Stimulated activated CD4-positive, alpha-beta T cell treated with anti-CD3 and anti-CD28 coated beads, TNF-alpha, amount 100 ng/mL, for 4 hours (primary cell): ENCODE measurements around the gene NUDT9.
"Not testable (repeated sequence)": the region's sequence is repeated elsewhere in the genome, so short reads cannot be mapped to it uniquely, and the experiment has no call there.

Experiments used
- DNase-seq, 3 experiments: peaks; one replicate each; pipeline ENCODE4 v3.0.0-alpha.2; 2020; ENCODE audit warnings: low read depth in 3 of 3

Gene NUDT9

DNA sequence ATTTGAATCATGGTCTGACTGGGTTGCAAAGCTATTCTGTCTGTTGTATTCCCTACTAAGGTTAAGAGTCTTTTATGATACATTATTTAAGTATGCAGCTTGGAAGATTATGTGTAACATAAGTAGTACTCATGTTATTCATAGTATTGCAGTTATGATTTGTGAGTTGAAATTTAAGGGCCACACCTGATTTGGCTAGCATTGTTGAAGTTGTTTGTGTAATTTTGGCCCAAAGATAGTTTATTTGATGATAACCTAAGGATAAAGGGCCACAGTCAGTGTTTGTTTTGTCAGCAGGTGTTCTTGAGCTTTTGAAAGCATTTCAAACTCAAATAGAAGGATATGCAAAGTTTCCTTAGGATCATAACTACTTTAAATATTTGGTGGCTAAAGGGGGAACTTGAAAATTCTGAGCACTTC is 38.9 kb downstream of the NUDT9 start:
- DNase-seq: no peak

DNA sequence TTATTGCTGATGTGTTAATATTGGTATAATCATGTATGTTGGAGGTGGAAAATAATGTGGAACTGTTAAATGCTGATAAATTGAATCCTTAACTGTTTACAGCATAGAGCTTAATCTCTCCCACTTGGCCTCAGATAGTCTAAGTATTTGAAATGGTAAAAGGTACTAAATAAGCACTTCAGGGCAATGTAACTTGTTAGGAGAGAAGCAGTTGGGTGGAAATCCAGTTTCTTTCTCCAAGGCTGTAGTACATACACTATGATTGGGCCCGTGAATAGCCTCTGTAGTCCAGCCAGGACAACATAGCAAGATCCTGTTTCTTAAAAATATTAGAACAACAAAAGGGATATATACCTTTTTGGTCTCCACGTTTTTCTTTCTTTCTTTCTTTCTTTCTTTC is 39.7 kb downstream of the NUDT9 start:
- DNase-seq: no peak

DNA sequence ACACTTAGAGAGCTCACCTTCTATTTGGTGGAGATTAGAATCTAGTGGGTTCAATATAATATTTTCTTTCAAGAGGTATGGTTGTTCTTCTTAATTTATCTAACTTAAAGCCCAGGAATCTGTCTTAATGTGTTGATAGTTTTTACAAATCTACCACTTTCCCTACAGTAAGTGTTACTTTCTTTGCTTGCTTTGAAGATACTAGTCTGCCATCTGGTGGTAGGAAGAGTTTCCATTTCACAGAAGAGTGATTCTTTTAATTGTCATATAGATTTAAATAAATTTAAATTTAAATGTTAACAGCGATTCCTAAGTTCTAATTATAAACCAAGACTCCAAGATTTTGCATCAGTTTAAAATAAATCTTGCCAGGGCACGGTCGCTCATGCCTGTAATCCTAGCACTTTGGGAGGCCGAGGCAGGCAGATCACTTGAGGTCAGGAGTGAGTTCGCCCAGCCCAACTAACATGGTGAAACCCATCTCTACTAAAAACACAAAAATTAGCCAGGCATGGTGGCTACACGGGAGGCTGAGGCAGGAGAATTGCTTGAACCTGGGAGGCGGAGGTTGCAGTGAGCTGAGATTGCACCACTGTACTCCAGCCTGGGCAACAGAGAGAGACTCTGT is 43.5 kb downstream of the NUDT9 start:
- no peak for DNase-seq

DNA sequence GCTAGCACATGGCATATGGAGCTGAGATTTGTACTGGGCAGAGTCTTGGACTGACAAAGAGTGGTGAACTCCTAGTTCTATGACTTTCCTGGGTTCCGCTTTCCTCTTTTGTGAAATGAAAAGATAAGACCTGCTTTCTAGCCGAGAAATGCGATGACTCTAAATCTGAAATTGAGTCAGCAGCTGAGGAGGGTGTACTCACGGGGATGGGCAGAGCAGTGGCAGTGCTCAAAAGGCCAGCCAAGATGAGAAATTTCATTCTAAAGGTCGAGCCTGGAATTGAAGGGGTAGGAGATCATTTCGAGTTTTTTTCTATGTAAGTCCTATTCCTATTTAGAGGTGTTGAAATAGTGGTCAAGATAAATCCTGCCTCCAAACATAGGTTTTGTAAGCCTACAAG is 47.0 kb downstream of the NUDT9 start:
- DNase-seq: no peak

DNA sequence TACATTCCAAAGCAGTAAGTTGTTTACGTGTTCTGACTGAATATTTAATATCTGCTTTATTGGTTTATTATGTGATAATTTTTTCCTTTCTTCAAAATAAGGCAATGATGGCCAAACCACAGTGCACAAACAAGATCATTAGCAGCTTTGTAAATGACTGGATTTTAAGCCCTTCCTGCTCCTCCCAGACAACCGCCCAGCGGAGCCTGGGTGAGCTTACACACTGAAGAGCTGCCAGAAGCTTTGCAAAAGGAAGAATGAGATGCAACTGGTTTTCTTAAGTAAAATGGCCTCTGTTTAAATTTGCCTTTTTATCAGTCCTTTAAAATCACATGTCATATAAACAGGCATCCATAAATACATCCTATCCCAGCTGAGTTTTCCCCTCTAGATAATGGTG is 54.6 kb downstream of the NUDT9 start:
- DNase-seq: no peak

DNA sequence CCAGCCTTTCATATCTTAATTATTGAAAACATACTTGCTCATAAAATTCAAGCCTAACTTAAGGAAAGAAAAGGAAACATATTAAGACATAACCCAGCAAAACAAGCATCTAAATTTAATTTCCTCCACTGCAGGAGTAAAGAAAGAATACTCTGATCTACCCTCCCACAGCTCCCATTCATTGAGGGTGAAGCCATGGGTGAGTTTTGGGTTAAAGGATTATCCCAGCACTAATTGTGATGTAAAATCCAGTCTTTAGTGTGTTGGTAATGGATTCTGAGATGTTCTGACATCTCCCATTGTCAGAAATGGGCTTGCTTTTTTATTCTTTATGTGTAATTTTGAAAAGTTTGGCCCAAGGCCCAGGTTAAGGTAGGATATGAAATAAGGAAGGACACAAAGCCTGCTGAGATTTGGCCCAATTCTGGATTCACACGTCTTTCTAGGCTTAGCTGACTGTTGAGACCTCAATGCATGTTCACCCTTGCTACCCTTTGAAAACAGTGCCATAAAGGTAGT is 56.4 kb downstream of the NUDT9 start:
- no peak for DNase-seq

DNA sequence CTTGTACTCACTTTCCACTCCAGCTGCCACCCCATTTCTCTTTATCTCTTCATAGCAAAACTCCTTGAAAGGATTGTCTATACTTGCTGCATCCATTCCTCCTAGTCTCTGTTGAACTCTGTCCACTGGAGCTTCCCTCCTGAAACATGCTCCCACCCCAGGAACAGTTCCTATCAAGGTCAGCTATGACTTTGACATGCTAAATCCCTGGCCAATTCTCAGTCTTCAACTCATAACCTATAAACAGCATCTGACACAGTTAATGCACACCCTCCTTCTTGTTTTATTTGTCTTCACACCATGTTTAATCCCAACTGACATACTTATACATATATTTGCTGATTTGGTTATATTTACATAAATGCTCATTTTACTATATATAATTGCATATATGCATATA is 59.0 kb downstream of the NUDT9 start:
- DNase-seq: no peak

DNA sequence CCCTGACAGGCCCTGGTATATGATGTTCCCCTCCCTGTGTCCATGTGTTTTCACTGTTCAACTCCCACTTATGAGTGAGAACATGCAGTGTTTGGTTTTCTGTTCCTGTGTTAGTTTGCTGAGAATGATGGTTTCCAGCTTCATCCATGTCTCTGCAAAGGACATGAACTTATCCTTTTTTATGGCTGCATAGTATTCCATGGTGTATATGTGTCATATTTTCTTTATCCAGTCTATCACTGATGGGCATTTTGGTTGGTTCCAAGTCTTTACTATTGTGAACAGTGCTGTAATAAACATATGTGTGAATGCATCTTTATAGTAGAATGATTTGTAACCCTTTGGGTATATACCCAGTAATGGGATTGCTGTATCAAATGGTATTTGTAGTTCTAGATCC is 60.9 kb downstream of the NUDT9 start:
- DNase-seq: not testable (repeated sequence)

DNA sequence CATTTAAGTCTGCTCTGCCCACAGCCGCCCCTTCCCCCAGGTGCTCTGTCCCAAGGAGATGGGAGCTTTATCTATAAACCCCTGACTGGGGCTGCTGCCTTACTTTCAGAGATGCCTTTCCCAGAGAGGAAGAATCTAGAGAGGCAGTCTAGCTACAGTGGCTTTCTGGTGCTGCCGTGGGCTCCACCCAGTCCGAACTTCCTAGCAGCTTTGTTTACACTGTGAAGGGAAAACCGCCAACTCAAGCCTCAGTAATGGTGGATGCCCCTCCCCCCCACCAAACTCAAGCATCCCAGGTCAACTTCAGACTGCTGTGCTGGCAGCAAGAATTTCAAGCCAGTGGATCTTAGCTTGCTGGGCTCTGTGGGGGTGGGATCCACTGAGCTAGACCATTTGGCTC is 66.3 kb downstream of the NUDT9 start:
- DNase-seq: not testable (repeated sequence)

DNA sequence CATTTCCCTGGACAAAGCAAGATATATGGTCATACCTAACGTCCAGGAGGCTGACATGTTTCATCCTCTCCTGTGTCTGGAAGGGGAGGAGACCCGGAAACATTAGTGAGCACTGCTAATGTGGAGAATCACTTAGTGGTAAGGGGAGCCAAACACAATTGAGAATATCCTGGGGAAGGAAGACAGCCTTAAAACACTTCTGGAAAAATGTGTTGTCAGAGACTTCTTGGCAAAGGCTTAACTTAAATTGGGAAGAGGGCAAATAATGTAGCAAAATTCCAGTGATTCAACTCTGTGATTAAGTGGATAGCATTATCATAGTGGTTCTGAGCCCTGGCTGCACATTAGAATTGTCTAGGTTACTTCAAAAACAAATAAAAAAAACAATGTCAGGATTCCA is 67.3 kb downstream of the NUDT9 start:
- DNase-seq: no peak

DNA sequence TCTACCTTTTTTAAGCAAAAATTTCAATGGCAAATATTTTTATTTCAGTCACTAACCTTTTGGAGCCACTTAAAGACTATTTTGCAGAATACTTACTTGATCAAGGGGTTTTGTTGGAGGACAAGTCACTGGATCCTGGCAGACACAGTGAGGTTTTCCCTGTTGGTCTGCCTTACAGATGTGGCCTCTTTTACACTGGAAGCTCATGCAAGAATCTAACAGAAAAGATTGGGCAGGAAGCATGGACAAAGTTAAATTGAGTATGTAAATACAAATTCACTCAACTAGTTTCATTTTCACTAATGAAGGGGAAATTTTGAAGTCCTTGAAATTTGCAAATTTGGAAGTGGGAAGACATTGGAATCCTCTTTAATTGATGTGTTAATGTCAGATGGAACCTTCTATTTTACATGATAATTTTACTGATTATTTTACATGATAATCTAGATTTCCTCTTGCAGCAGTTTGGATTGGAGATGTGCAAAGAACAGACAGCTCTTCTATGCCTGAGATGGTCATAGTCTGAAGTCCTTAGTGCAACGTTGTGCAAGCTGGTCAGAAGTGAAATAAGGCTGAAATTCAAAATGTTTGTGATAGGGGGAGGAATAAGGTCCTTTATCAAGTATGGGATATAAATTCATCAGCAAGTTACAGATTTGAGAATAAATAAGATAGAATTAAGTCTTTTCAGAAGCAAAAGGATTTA is 68.4 kb downstream of the NUDT9 start:
- DNase-seq: no peak

DNA sequence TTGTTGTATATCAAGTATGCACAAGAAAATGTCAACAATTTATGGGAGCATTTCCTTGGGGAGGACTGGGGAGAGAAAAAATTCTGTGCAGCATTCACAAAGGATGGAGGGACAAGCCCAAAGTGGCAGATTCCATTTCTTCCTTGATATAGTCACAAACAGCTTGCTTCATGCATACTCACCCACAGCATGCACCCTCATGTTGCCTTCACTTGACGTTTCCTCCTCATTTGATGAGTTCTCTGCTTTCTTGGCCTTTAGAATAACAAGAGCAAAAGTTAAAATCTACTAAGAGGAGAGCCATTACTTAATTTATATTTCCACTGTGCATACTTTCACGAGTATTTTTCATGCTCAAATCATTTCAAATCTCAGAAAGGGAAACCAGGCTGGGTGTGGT is 69.1 kb downstream of the NUDT9 start:
- DNase-seq: no peak

DNA sequence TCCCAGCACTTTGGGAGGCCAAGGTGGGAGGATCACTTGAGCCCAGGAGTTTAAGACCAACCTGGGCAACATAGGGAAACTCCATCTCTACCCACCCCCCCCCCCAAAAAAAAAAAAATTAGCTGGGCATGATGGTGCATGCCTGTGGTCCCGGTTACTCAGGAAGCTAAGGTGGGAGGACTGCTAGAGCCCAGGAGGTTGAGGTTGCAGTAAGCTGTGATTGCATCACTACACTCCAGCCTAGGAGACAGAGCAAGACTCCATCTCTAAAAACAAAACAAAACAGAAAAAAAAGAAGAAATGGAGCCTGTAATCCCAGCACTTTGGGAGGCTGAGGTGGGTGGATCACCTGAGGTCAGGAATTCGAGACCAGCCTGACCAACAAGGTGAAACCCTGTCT is 69.5 kb downstream of the NUDT9 start:
- not testable (repeated sequence) for DNase-seq

DNA sequence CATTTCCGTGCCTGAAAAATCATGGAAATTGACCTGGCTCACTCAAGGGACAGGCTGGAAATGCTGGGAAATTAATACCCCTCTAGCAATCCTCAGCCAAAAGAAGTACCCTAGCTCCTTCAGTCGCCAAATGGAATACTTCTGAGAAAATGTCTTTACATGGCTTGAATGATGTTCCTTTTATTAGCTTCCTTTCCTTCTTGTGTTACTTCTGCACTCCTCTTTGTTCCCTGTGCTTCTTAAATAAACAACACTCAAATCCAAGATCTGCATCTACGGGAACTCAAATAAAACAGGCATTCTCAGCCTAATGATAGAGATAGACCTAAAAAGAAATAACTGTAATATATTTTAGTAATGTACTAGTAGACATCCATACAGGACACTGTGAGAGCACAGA is 70.7 kb downstream of the NUDT9 start:
- DNase-seq: no peak

DNA sequence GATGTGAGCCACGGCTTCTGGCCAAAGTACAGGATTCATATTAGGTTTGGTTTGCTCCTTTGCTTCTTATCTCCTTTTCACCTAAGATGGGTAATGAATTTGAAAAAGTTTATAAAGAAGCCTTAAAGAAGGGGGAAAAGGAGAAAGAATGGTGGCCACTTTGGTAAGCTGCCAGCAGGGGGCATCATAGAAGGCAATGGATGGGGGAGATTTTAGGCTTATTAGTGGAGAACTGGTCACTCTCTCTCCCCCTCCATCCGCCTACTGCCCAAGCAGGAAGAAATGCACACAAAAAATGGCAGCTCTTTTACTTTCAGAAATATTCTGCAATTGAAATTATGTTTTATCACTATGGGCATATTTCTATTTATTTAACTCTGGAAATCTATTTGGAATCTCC is 74.8 kb downstream of the NUDT9 start:
- DNase-seq: peak in 1 of 3 experiments; percentile 0

DNA sequence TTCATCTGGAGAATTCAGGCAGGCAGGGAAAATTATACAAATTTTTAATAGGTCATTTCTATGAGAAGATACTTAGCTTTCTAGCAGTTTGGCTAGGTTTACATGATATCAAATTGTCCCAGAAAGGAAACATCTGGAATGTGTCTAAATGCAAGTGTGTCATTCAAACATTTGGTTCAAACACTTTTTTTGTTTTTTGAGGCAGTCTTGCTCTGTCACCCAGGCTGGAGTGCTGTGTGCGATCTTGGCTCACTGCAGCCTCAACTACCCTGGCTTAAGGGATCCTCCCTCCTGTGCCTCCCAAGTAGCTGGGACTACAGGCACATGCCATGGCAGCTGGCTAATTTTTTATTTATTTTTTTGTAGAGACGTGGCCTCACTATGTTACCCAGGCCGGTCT is 75.2 kb downstream of the NUDT9 start:
- no peak for DNase-seq

DNA sequence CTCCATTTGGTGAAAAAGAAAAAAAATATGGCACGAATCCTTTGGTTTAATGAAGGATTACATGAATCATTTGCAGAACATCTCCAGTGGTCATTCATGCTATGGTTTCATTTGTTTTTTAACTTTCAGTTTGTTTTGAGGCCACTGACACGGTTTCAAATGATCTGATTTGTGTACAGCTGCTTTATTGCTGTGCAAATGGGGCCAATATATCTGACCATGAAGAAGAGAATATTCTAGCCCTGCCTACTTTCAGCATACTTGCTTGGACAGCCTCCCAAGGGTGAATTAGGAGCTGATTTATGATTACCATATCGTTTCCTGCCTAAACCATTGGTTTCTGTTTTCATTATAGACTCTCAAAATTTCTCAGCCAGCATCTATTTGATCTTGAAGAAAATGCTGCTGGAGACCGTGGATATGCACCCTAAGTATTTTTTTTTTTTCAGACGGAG is 76.1 kb downstream of the NUDT9 start:
- no peak for DNase-seq

DNA sequence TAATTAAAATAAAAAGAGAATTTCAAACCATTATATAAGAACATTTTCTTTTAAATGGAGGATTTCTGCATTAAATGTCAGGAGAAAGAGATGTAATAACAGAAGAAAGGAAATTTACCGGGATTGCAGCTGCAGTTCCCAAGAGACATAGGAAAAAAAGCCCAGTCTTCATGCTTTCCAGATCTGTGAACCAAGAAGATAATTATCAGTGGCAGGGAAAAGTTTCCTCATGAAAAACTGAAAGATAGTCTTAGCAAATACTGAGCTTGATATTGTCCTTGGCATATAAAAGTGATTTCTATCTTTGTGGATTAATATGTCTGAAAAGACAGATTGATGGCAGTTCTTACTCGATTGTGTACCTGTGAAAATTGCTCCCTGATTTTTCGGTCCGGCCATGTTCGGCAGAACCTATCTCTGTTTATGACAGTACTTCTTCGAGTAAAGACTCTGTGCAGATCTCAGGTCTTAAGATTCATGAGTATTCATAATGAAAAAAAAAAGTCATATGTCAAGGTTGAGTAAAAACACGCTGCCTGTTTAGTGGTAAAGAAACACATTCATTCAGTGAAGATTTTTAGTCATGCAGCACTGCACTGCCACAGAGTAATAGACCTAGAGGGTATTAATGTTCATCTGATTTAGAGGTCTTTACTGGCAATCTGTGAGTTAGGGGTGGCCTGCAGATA is 77.2 kb downstream of the NUDT9 start:
- DNase-seq: no peak

DNA sequence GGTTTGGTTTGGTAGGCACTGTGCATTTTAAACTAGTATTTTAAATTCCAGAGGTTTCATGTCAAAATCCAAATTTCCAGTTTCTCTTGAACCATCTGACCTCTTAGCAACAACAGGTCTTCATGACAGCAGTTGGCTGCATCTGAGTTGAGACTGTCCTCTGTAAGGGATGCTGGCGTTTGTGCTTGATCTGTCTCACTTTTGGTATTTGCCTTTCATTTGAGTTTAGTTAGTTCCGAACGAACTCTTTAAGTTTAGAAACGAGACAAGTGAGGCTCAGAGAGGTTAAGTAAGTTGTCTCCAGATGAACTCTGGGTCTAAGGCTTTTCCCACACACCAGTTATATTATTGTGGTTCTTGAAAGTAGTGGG is 77.7 kb downstream of the NUDT9 start:
- no peak for DNase-seq

DNA sequence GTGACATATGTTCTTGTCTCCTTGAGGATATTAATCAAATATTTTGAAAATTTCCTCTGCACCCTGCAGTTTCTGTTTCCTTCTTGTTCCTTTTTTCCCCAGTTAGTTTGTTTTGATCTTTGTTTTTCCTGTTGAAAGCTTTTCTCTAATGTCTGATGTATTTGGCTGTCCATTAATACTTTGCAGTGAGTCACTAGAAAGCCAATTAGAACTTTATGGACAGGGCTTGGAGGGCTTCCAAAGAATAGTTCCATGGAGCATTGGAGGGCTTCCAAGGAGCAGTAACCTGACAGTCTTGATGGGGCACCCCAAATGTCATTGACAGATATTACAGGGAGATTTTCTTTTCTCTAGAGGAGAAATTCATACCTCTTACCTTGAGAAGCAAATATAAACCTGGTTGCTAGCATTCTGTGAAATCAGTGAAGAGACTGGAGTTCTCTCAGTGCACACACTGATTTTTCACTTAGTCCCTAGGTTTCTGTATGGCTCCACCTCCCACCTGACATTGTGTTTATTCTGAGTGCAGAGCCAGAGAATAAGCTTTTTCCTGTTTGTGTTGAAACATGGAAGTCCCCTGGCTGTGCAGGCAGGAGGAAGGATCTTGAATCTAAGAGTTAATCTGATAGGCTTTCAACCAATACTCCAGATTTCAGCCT is 80.3 kb downstream of the NUDT9 start:
- no peak for DNase-seq

DNA sequence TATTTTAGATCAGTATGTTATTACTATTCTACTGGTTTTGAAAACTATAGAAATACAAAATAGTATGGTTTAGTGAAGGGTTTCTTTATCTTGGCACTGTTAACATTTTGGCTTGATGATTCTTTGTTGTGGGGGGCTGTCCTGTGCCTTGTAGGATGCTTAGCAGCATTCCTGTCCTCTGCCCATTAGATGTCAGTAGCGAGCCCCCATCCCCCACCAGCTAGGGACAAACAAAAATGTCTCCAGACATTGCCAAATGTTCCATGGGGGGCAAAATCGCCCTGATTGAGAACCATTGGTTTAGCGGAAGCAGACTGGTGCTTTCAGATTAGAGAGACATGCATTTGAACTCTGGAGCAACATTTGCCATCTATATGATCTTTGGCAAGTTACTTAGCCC is 83.5 kb downstream of the NUDT9 start:
- DNase-seq: no peak

DNA sequence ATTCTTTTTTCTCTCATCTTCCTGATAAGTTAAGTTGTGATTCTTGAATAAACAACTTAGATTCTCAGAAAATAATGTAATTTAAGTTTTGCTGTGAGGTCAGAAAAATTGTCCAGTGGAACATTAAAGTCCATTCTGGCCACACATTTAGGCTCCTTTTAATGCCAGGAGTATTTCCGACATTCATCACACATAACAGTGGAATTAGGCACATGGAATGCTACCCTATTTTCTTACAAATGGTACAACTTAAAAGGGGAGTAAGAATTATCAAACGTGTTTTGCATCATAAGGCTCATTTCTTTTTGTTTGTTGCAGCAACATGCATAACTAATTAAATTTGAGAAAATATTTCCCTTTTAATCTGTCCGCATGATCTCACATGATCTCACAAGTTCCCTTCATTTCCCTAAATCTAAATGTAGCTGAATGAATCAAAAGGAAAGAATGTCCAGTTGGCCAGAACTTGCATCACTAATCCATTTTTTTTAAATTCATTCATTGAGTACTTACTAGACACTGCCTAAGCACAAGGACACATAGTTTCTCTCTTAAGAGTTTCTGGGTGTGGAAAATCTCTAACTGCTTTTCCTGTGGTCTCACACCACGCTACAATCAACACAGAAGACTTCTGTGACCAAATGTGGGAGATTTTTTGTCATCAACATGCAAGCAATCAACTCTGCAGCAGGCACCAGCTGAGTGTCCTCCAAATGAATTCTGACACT is 84.8 kb downstream of the NUDT9 start:
- DNase-seq: no peak
